Spleen (tissue), 13 donors: ENCODE measurements around the gene GPR61. TPM values are rescaled to one million over a fixed set of nuclear protein-coding genes. Genes with fewer than 3 reads are reported as not detected.

Source experiments
- DNase-seq: peaks from one replicate; pipeline ENCODE4 v3.0.0-alpha.2; 2020
- H3K27ac ChIP-seq, 8 donors: fragments of 200-600 bp; sonication (generic) in 7 of 8; 1 replicate in 4 of 8; 2 replicates in 4 of 8; pipeline versions ENCODE4 v1.5.0 to v1.8.0; 2016 to 2021; ENCODE audit warnings: inconsistent platforms in 4 of 8, mild to moderate bottlenecking in 4 of 8, moderate library complexity in 1 of 8
- H3K27me3 ChIP-seq, 7 donors: fragments of 200-600 bp; sonication (generic) in 6 of 7; replicated peaks in 1 of 7; 1 replicate in 4 of 7; 2 replicates in 3 of 7; pipeline versions ENCODE4 v1.5.0 to v1.8.0; 2016 to 2021; ENCODE audit warnings: inconsistent platforms in 3 of 7, mild to moderate bottlenecking in 1 of 7
- H3K36me3 ChIP-seq, 6 donors: fragments of 200-600 bp; sonication (generic) in 5 of 6; 1 replicate in 4 of 6; 2 replicates in 2 of 6; pipeline versions ENCODE4 v1.5.0 to v1.8.0; 2016 to 2021; ENCODE audit warnings: inconsistent platforms in 2 of 6
- H3K4me1 ChIP-seq, 6 donors: fragments of 200-600 bp; sonication (generic) in 5 of 6; 1 replicate in 3 of 6; 2 replicates in 3 of 6; pipeline versions ENCODE4 v1.5.0 to v1.8.0; 2016 to 2021; ENCODE audit warnings: inconsistent platforms in 3 of 6
- H3K4me3 ChIP-seq, 8 donors: fragments of 200-600 bp; sonication (generic) in 7 of 8; 1 replicate in 4 of 8; 2 replicates in 4 of 8; pipeline versions ENCODE4 v1.5.0 to v1.8.0; 2016 to 2021; ENCODE audit warnings: inconsistent platforms in 4 of 8, mild to moderate bottlenecking in 4 of 8, moderate library complexity in 2 of 8
- H3K9me3 ChIP-seq, 8 donors: fragments of 200-600 bp; sonication (generic) in 7 of 8; 1 replicate in 4 of 8; 2 replicates in 4 of 8; pipeline versions ENCODE4 v1.5.0 to v1.8.0; 2016 to 2021; ENCODE audit warnings: inconsistent platforms in 4 of 8
- CTCF ChIP-seq, 11 experiments: fragments of 200-600 bp in 7 of 11; fragments of 450-650 bp in 4 of 11; sonication (generic) in 4 of 11; IDR thresholded peaks in 8 of 11; conservative IDR thresholded peaks in 3 of 11; 1 replicate in 7 of 11; 2 replicates in 4 of 11; pipeline versions ENCODE4 v1.4.0 to v1.8.0; 2016 to 2021; ENCODE audit warnings: antibody characterized with exemption in 11 of 11, inconsistent platforms in 4 of 11, mild to moderate bottlenecking in 1 of 11
- POLR2A ChIP-seq, 3 donors: fragments of 450-650 bp; IDR thresholded peaks; one replicate each; pipeline ENCODE4 v1.5.1; 2017; ENCODE audit warnings: antibody characterized with exemption in 3 of 3, mild to moderate bottlenecking in 1 of 3
- POLR2AphosphoS5 ChIP-seq, 3 donors: sonication (generic); formaldehyde crosslinking; IDR thresholded peaks; one replicate each; pipeline ENCODE4 v1.5.1; 2017; ENCODE audit warnings: antibody characterized with exemption in 3 of 3
- WGBS, 5 donors: extraction: QIAGEN DNeasy Blood & Tissue Kit in 3 of 5; methylation state at CpG; one replicate each; pipeline versions ENCODE4 v1.1.5 to v1.1.7; 2013 to 2018; 5-methylcytosine and 5-hydroxymethylcytosine counted together
- intact Hi-C: fragments of 100-400 bp; cut with DNase I; formaldehyde crosslinking; loops from one replicate; pipeline ENCODE4 v1.15.0; 2023; ENCODE audit warnings: low total_unique reads
- long read RNA-seq, 2 donors: transcript quantifications; one replicate each; lab custom pipeline, GENCODE V29; 2026
- polyA plus RNA-seq, 3 donors: library from polyadenylated mRNA; stranded (reverse); fragments of 200-250 nt; gene quantifications; one replicate each; pipeline ENCODE4 v1.2.1, GENCODE V29; 2013
- total RNA-seq, 7 donors: library from RNA; depleted of rRNA in 3 of 7; stranded (reverse); fragments of >200 nt in 3 of 7; fragmentation: NEBNext Ultra II Directional in 4 of 7; extraction: Animal tissue kit (Norgen Biotek cat#: 25700) in 4 of 7; gene quantifications; one replicate each; pipeline versions ENCODE4 v1.1.0 to v1.2.1, GENCODE V29; 2016 to 2021
- donor health status: healthy with polysubstance abuse.
- donor health status: DM: no; HTN: no; CAD: no; lungs with moderate emphysema.
- donor health status: DM: no; HTN: no; CAD: no.
- donor health status: Bipolar disorder and iron deficiency.
- donor health status: healthy.
- donor health status: DM: no; HTN: no; CAD: no.
- donor health status: DM: yes; HTN: yes; CAD: no.

The GPR61 gene
- not detected for total RNA-seq
- polyA plus RNA-seq = not detected
- long read RNA-seq, donor 1 = 0 reads
- long read RNA-seq, donor 2 = 0 reads

GRCh38 chr1:109539676-109540075 is at the start of gene GPR61:
GPR61 (plus strand) TSS chr1:109539872; CDS start chr1:109543023, 3,151 bp downstream.
- no peak for TF ChIP-seq POLR2AphosphoS5 (IDR thresholded peaks at IDR 0.05)
- TF ChIP-seq CTCF (IDR thresholded peaks at IDR 0.05 in 8 of 11, conservative IDR thresholded peaks at IDR 0.05 in 3 of 11) = no peak
- no peak for TF ChIP-seq POLR2A (IDR thresholded peaks at IDR 0.05)
- intact Hi-C loops = loop anchor here (10.0 kb wide), 2 partner anchors 115 to 445 kb away; partner anchors contain the start of genes AHCYL1 and PSMA5
- Histone ChIP-seq H3K4me1 (no peaks in the 10 kb centered on the region), H3K36me3 (no peaks in the 10 kb centered on the region), H3K27ac (no peak within 1 kb of the TSS), H3K9me3 (no peaks in the 10 kb centered on the region), H3K4me3 (no peak within 1 kb of the TSS), H3K27me3 (no peaks in the 10 kb centered on the region)
- WGBS, 5 donors = 72 to 88% (median 75%) methylated on average over 1 to 7 of the region's 7 CpGs
- DNase-seq = no peak

GRCh38 chr1:109490029-109490933 is 49.4 kb upstream of the GPR61 start:
- DNase-seq = peak; percentile 84
- intact Hi-C loops = loop anchor here (2.0 kb wide), 1 partner anchor 43 kb away; no protein-coding TSS in a partner anchor

GRCh38 chr1:109490934-109491302 is 48.8 kb upstream of the GPR61 start:
- Histone ChIP-seq H3K4me3 (no peak overlapping the region), H3K4me1 (peaks cover 19 to 84% (median 53%) of the 10 kb centered on the region in 6 donors), H3K27me3 (no peaks in the 10 kb centered on the region), H3K9me3 (no peaks in the 10 kb centered on the region), H3K27ac (peak overlapping the region in 6 of 8 donors; percentile 14 to 64 (median 50)), H3K36me3 (peaks cover 0 to 55% (median 2%) of the 10 kb centered on the region in 6 donors)
- TF ChIP-seq CTCF (IDR thresholded peaks at IDR 0.05 in 8 of 11, conservative IDR thresholded peaks at IDR 0.05 in 3 of 11) (peak in 1 of 11 experiments; percentile 2), POLR2AphosphoS5 (IDR thresholded peaks at IDR 0.05) (peak in 2 of 3 donors; percentile 52), POLR2A (IDR thresholded peaks at IDR 0.05) (no peak)
- peak; percentile 83 for DNase-seq
- 74 to 92% (median 84%) methylated on average over 10 to 11 of the region's 11 CpGs for WGBS, 5 donors
- intact Hi-C loops = loop anchor here (2.0 kb wide), 1 partner anchor 42 kb away; no protein-coding TSS in a partner anchor

More at GRCh38 chr1:109490029-109490933, 49.4 kb upstream of the GPR61 start:
- H3K4me1 ChIP-seq = peaks cover 14 to 84% (median 50%) of the 10 kb centered on the region in 6 donors
- peaks cover 0 to 51% (median 0%) of the 10 kb centered on the region in 6 donors for H3K36me3 ChIP-seq
- TF ChIP-seq POLR2A (IDR thresholded peaks at IDR 0.05) (no peak), CTCF (IDR thresholded peaks at IDR 0.05 in 8 of 11, conservative IDR thresholded peaks at IDR 0.05 in 3 of 11) (peak; percentile 64 to 92 (median 84))
- no peaks in the 10 kb centered on the region for H3K27me3 ChIP-seq
- H3K9me3 ChIP-seq = no peaks in the 10 kb centered on the region
- 85 to 97% (median 91%) methylated on average over 3 to 11 of the region's 11 CpGs for WGBS, 5 donors
- peak overlapping the region in 6 of 8 donors; percentile 14 to 64 (median 50) for H3K27ac ChIP-seq
- H3K4me3 ChIP-seq = no peak overlapping the region

GRCh38 chr1:109491372-109491771 is 48.3 kb upstream of the GPR61 start:
- no peak for DNase-seq
- Histone ChIP-seq H3K27ac (peak overlapping the region in 5 of 8 donors; percentile 36 to 64 (median 57)), H3K36me3 (peaks cover 0 to 55% (median 6%) of the 10 kb centered on the region in 6 donors), H3K9me3 (no peaks in the 10 kb centered on the region), H3K4me1 (peaks cover 19 to 86% (median 55%) of the 10 kb centered on the region in 6 donors), H3K27me3 (no peaks in the 10 kb centered on the region), H3K4me3 (no peak overlapping the region)
- TF ChIP-seq POLR2AphosphoS5 (IDR thresholded peaks at IDR 0.05) (no peak), CTCF (IDR thresholded peaks at IDR 0.05 in 8 of 11, conservative IDR thresholded peaks at IDR 0.05 in 3 of 11) (no peak), POLR2A (IDR thresholded peaks at IDR 0.05) (no peak)
- intact Hi-C loops = loop anchor here (2.0 kb wide), 1 partner anchor 41 kb away; no protein-coding TSS in a partner anchor
- 69 to 90% (median 80%) methylated on average over 8 of the region's 8 CpGs for WGBS, 5 donors
